Stimulated activated CD4-positive, alpha-beta T cell treated with anti-CD3 and anti-CD28 coated beads, TNF-alpha, amount 100 ng/mL, for 48 hours (primary cell): ENCODE measurements around the gene PNPLA7.
A peak's percentile ranks its signal among the peaks of the same experiment; 100 is the strongest.
"Not testable (repeated sequence)": the region's sequence is repeated elsewhere in the genome, so short reads cannot be mapped to it uniquely, and the experiment has no call there.

Source experiments
- DNase-seq, 3 donors: peaks; one replicate each; pipeline ENCODE4 v3.0.0-alpha.2; 2020; ENCODE audit warnings: low read depth in 3 of 3

The PNPLA7 gene

DNA sequence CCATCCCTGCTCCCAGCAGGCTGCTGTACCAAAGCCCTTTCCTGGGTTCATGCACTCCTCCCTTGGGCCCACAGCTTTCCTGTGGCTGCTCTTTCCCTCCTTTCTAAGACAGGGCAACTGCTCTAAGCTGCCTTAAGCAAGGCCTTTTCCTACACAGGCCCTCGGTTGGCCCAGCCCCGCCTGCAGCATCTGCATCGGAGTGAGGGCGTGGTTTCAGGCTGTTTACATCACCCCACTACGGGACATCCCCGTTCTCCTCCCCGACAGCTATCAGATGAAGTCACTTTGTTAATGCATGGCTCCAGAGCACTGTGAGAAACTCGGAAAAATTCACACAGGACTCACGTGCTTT, 25.1 kb upstream of the PNPLA7 start:
- no peak for DNase-seq

DNA sequence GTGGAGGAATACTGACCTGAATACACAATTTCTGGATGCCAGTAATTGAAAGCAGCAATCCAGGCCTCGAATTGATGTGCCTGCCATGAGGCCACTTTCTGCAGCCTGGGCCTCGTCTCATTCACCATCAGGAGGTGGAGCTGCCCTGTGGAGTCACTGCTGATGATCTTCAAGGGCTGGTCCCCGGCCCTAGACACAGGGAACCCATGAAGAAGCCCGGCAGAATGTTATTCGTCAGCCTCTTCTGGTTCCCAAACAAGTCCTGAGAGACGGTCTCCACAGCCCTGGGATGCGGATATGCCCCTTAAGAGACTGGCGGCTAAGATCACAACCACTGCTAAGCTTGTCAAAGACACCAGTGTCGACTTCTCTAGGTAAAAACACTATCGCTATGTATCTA, 24.0 kb upstream of the PNPLA7 start:
- no peak for DNase-seq

DNA sequence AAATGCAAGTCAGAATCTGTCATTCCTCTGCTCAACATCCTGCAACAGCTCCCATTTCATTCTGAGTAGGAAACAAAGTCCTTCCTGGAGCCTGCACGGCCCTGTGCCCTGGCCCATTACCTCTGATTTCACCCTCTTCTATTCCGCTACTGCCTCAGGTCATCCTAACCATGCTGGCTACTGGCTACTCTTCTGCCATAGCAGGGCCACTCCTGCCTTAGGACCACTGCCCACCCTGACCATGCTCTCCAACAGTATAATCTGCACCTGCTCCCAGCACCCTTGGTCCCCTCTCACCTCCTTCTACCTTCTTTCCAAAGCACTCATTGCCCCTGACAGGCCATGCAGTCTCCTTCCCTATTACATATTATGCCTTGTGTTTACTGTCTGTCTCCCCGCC, 20.4 kb upstream of the PNPLA7 start:
- no peak for DNase-seq

DNA sequence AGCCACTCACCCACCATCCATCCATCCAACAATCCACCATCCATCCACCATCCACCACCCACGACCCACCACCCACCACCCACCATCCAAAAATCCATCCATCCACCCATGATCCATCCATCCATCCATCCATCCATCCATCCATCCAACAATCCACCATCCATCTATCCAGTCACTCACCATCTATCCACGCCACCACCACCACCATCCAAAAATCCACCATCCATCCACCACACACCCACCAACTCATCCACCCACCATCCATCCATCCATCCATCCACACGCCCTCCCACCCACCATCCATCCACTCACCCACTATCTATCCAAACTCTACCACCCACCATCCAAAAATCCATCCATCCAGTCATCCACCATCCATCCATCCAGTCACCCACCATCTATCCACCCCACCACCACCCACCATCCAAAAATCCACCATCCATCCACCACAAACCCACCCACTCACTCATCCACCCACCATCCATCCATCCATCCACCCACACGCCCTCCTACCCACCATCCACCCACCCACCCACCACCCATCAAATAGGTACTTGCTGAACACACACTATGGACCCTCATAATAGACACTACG, 19.5 kb upstream of the PNPLA7 start:
- DNase-seq = no peak

DNA sequence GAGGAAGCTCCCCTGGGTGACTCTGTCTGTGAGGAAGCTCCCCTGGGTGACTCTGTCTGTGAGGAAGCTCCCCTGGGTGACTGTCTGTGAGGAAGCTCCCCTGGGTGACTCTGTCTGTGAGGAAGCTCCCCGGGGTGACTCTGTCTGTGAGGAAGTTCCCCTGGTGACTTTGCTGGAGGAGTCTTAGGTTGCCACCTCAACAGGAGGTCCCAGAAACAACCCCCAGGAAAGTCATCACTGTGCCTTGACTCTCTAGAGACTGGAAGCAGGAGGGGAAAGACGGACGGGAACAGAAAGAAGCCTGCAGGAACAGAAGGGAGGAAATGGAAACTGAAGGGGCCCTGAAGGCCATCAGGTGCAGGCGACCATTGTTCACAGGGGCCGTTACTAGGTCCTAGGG, 18.2 kb upstream of the PNPLA7 start:
- DNase-seq = not testable (repeated sequence)

DNA sequence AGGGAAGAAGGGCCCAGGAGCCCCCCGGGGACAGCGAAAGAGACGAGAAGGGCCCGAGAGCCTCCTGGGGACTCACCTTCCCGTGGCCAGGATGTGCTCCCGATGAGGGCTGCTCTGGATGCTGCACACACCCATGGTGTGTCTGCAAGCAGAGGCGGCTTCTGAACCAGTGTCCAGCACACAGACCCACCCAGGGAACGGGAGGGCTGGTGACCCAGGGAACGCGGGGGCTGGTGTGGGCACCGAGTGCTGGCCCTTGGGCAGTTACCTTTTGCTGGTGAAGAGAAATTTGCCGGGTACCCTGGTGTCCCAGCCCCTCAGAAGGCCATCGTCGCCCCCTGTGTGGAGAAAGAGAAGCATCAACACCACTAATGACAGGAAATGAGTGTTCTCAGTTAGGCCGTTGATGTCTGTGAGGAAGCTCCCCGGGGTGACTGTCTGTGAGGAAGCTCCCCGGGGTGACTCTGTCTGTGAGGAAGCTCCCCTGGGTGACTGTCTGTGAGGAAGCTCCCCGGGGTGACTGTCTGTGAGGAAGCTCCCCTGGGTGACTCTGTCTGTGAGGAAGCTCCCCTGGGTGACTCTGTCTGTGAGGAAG, 14.7 kb upstream of the PNPLA7 start:
- no peak for DNase-seq

DNA sequence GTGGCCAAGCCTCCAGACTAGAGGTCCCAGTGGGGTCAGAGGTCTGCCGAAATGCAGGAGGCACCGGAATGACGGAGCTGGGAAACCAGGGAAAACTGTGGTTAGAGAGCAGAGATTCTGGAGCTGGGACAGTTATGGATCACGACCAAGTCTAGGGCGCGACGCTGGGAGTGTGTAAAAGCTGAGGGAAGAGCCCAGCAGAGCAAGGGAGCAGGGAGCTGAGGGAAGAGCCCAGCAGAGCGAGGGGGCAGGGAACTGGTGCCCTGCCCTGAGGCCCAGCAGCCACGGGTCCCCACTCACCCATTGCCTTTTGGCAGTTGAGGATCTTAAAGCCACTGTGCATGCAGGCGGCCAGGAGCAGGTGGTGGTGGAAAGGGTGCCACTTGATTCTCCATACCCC, 13.9 kb upstream of the PNPLA7 start:
- no peak for DNase-seq

DNA sequence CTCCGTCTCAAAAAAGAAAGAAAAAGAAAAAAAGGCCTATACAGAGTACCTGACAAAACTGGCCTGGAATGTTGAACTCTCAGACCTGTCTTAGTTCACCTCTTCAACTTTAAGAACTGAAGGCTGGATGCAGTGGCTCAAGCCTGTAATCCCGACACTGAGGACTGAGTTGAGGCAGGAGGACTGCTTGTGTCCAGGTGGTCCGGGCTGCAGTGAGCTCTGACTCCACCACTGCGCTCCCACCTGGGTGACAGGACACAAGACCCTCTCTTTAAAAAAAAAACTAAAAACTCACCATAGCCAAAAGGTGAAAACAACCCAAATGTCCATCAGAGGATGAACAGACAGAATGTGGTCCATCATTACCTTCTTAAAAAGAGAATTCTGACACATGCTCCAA, 7.9 kb upstream of the PNPLA7 start:
- DNase-seq = no peak

DNA sequence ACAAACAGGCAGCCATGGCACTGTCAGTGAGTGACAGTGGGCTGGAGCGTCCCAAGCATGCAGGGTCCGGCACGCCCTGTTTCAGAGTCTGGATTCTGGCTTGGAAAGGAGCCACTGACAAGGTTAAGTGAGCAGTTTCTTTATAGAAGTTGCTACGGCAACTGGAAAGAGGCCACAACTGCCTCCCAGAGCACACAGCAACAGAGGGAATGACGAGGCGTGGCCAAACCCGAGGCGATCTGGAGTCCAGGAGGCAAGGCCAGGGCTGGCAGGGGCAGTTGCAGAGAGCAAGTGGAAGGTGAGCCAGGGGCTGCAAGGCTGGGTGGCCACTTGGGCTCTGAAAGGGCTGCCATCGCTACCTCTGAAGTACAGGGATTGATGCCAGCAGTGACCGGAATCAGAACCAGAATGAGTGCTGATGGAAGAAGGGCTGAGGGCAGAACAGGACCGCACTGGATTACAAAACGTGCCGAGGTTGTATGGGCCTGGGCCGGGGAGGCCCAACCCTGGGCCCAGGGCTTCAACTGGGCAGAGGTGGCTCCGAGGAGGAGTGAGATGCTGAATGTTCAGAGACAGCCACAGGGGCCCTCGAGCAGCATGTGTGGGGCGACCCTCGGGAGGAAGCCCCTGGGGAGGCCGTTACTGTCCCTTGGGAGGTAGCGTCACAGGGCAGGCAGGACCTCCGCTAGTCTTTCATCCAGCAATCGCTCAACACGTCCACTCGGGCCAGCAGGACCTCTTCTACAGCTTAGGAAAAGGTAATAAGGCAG, 6.1 kb upstream of the PNPLA7 start:
- DNase-seq = no peak

DNA sequence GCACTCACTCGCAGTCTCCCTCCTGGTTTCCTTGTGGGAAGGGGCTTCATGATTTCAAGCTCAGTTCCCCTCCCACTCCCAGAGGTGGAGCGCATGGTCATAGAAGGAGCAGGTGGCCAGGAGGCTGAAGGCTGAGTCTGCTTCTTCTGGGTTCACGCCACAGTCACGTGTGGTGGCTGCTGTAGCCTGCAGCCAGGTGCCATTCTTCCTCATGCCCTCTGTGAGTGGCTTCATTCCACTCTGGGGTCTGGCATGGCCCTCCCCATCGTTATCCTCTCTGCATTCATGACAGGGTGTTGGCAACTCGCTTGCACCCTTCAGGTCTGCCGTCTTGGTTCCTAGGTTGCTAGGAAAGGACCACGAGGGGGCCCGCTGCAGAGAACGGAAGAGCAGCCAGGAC, 5.0 kb upstream of the PNPLA7 start:
- no peak for DNase-seq

DNA sequence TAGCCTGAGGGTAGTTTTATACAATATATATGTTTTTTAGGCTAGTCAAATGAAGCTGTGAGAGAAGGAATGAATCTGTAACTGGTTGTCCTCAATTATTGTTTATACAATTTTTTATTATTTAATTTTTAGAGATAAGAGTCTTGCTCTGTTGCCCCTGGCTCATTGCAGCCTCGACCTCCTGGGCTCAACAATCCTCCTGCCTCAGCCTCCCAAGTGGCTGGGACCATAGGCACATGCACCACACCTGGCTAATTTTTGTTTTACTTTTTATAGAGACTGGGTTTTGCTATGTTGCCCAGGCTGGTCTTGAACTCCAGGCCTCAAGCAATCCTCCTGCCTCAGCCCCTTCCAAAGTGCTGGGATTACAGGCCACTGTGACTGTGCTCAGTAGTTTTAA, 4.1 kb upstream of the PNPLA7 start:
- DNase-seq = no peak

DNA sequence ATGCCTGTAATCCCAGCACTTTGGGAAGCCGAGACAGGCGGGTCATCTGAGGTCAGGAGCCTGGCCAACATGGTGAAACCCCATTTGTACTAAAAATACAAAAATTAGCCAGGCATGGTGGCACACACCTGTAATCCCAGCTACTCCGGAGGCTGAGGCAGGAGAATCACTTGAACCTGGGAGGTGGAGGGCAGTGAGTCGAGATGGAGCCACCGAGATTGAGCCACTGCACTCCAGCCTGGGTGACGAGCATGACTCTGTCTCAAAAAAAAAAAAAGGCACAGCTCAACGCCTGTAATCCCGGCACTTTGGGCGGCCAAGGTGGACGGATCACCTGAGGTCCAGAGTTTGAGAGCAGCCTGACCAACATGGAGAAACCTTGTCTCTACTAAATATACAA, 3.5 kb upstream of the PNPLA7 start:
- not testable (repeated sequence) for DNase-seq

DNA sequence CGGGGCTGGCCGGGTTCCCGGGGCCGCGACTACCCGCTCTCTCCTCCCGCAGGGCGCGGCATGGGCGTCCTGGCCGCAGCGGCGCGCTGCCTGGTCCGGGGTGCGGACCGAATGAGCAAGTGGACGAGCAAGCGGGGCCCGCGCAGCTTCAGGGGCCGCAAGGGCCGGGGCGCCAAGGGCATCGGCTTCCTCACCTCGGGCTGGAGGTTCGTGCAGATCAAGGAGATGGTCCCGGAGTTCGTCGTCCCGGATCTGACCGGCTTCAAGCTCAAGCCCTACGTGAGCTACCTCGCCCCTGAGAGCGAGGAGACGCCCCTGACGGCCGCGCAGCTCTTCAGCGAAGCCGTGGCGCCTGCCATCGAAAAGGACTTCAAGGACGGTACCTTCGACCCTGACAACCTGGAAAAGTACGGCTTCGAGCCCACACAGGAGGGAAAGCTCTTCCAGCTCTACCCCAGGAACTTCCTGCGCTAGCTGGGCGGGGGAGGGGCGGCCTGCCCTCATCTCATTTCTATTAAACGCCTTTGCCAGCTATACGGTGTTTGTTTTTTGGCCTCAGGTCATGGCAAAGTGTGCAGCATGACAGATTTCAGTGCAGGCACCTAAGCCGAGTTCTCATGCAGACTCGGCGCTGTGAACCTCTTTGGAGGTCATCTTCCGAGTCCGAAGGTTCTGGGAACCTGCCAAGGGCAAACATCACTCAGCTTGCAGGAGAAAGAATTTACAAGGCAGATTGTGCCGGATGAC, 2.0 kb upstream of the PNPLA7 start:
- no peak for DNase-seq

DNA sequence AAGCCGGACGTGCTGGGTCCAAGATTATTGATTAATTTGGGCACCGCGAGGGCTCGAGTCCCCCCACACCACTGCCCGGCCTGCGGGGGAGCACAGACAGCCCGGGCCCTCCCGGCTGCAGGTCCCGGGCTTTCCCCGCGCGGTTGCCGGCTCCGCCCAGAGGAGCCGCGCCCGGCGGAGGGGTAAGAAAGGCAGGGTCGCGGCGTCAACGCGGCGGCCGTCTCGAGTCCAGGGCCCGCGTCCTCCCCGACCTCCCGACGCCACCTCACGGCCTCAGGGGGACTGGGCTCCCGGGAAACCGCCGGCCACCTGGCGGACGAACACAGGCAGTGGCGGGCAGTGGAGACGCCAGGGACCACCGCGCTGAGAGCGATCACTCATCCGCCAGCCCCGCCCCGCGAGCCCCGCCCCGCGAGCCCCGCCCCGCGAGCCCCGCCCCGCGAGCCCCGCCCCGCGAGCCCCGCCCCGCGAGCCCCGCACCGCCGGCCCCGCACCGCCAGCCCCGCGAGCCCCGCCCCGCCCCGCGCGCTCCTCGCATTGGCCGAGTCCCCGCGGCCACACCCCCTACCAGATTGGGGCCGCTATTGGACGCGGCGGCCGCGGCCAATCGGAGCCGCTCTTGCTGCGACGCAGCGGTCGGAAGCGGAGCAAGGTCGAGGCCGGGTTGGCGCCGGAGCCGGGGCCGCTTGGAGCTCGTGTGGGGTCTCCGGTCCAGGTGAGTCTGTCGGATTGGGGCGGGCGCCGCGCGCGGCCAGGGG, 1.2 kb upstream of the PNPLA7 start, which contains the start of gene MRPL41:
MRPL41 (plus strand) TSS at position 616 of the 758 bp plus-strand sequence. CDS start 203 bp downstream, outside the sequence.
- peak; percentile 78 to 80 (median 80) for DNase-seq

DNA sequence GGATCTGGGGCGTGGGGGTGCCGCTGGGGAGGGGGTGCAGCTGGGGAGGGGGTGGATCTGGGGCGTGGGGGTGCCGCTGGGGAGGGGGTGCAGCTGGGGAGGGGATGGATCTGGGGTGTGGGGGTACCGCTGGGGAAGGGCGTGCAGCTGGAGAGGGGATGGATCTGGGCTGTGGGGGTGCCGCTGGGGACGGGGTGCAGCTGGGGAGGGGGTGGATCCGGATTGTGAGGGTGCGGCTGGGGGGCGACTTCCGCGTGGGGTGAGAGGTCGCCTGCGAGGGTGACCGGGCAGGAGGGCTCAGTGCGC, 709 bp upstream of the PNPLA7 start:
- not testable (repeated sequence) for DNase-seq

DNA sequence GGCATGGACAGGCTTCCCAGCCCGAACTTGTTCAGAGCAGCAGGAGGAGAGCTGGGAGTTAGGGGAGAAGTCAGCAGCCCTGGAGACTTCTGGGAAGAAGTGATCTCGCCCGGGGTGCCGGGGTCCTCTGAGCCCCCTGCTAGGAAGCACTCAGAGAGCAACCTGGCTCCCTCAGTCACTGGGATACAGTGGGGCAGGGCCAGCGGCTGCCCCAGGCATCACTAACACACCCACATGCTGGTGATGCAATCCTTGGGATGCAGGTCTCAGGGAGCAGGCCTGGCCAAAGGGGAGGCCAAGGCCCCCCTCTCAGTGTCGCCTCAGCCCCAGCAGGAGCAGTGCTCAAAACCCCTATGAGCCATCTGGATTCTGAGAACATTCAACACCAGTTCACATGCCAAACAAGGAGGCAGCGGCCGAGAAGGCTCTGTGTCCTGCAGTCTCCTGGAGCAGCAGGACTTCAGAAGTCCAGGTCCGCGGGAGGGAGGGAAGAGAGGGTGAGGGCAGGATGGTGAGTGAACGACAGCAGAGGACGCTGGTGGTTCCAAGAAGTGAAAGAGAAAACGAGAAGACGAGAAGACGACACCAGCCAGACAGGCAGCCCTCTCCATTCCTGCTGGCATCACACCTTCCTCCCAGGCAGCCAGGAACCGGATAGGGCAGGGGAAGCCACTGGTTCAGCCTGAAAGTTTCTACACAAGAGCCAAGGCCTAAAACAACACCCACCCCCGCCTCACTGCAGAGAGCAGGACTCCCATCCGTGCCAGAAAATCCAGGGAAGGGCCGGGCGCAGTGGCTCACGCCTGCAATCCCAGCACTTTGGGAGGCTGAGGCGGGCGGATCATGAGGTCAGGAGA, 2.3 kb downstream of the PNPLA7 start:
- no peak for DNase-seq

DNA sequence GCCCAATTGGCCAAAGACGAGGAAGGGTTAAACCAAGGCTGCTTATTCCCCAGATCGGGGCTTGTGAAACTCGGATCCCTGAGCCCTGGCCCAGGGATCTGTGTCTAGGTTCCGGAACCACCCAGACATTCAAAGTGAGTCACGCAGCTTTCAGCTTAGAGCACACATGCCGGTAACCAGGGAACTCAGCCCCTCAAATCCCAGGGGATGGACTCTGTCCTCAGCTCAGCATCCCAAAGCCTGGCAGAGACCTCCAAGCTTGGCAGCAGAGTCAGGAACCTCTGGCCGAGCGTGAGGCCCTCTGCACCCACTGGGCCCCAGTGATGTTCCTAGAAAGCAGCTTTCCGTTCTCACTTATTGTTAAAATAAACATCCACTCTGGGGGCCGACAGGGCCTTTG, 5.1 kb downstream of the PNPLA7 start:
- DNase-seq = no peak

DNA sequence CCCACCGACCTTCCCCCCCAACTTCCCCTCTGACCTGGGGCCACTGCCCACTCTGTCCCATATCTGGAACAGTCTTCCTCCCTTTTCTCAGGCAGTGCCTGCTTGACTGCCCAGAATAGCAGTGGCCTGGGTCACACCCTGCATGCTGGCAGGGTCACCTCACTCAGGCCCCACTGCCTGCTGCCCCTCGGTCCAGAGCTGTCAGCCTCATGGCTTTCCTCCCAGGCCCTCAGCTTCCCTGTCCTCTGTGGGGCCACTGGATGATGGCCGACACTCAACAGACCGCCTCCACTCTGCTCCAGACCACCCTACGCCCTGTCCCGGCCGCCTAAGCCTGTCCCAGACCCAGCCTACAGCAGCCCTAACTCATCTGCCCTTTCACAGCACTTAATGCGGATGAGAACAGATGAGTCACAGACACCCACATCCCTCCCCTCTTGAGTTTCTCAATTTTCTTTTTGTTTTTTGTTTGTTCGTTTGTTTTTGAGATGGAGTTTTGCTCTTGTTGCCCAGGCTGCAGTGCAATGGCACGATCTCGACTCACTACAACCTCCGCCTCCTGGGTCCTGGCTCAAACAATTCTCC, 5.9 kb downstream of the PNPLA7 start:
- DNase-seq = no peak

DNA sequence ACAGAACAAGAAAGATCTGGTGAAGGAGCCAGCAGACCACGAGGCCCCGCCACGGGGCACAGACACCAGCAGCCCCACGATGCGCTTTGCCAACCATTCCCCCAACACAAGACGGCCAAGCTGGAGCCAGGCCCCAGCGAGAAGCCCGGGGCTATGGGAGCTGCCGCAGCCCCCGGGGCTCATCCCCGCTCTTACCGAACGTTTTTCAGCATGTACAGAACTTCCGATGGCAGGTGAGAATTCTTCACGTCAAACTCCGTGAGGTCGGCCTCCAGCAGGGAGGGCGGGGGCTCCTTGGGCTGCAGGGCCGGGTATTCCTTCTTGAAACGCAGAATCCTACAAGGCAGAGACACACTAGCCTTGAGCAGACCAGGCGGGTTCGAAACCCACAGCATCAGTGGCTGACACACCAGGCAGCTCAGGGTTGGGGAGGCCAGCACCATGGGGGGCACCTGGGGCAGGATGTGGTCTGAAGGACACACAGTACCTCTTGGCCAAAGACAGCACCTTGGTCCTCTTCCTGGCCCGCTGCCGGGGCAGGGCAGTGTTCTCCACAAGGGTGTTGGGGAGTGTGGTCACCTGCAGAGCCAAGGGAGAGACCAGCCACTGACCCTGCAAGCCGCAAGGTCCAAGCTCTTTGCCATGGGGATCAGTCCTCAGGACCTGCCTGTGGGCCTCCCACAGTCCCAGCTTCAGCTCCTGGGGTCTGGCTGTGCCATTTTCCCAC, 6.8 kb downstream of the PNPLA7 start:
- DNase-seq = no peak

DNA sequence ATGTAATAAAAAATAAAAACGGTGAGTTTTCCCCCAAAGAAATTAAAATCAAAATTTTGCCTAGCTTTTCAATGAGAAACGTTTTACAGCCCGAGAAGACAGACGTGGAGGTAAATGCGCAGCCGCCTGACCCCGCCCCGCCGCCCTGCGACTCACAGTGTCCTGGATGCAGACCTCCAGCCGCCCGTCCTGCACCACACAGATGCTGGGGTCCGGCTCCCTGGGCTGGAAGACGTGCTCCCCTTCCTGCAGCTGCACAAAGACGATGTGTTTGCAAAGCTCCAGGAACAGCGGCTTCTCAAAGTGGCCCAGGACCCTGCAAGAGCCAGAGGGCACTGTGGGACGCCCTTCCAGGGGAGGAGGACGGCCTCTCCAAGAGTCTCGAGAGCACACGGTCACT, 7.7 kb downstream of the PNPLA7 start:
- no peak for DNase-seq
